22Rv1 (cell line): Measurements from ENCODE around the gene IMPA2.

Experiments used
- CTCF ChIP-seq: fragments of 450-650 bp; IDR thresholded peaks from 2 replicates; pipeline ENCODE4 v1.5.1; 2017; ENCODE audit warnings: mild to moderate bottlenecking
- ZFX ChIP-seq: fragments of 450-650 bp; IDR thresholded peaks from 2 replicates; pipeline ENCODE4 v1.6.1; 2017; ENCODE audit warnings: antibody characterized with exemption, borderline replicate concordance

GRCh38 chr18:11977153-11977466 lies 4.2 kb upstream of the IMPA2 start:
- TF ChIP-seq CTCF (no peak), ZFX (no peak)
